GM21717 (cell line): ENCODE measurements around the gene CXCL8.

Experiments used
- ATAC-seq: cut with Tn5 transposase; IDR thresholded peaks from one replicate; pipeline ENCODE4 v1.9.1; 2021; ENCODE audit warnings: mild to moderate bottlenecking, moderate library complexity; ENCODE audit not compliant: unreplicated experiment

Gene CXCL8

DNA sequence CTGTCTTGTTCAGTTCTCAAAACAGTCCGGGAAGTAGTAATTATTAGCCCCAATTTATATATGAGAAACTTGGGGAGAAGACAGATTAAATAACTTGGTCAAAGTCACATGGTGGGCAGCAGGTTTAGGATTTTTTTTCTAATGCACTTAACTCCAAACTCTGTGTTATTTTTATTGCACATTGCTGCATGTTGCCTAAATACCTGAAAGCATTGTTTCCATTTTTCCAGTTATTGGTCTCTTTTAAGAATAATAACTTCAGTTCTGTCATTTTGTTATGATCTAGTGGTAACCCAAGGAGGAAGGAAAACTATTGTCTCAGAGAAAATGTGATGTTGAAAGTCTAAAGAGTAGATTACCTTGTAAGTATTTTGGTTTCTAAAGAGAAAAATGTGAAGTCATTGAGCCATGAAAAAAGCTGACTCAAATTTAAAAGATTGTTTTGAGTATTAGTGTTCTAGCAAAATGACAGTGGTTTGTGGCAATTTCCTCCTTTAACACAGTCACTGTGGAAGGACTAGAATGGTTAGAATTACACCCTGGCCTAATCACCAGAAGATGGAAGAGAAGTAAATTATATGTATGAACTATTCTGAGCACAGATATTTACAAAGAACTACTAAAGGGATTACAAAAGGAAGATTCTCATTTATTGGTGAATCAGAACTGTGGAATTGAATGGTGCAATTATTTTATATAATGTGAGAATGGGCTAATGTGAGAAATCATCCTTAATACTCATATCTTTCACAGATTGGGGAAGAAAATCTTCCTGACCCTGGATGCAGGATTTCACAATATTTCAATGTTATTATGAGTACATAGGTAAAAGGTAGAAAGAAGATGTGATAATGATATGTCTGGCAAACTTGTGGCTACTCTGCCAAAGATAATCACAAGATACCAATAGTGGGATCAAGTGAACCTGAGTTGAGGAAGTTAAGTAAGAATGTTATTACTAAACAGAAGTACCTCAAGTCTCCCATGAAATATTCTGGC is 21.7 kb upstream of the CXCL8 start:
- ATAC-seq: peak; percentile 89

DNA sequence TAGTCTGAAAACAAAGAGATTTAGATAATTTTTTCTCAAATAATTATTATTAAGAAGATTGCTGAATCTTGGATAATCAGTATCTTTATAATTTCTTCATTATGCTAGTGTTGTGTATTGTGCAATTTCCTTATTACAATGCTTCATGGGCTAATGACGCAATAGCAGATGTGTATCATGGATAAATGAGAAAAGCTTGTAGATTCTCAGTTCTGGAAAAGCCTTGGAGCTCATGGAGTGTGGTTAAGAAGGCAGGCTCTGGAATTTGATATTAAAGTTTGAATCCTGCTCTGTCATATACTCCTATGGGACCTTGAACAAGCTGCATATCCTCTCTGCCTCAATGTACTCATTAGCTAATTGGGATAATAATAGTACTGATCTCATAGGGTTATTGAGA is 18.9 kb upstream of the CXCL8 start:
- ATAC-seq: no peak

DNA sequence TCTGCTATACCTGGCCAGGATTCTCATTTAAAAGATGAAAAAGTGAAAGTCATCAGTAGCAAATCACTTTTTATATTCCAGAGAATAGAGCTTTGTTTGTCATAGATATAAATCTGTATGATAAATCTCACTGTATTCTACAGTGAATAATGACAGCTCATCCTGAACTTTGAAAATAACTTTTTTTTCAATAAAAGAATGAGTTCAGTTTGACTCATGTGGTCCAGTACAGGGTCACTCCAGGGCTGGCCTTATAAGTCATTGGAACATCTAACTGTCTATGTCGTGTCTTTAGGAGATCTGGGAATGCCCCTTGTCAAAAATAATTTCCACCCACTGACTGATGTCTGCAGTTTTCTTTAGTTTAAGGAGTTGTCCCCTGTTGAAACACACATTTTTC is 18.5 kb upstream of the CXCL8 start:
- ATAC-seq: no peak

DNA sequence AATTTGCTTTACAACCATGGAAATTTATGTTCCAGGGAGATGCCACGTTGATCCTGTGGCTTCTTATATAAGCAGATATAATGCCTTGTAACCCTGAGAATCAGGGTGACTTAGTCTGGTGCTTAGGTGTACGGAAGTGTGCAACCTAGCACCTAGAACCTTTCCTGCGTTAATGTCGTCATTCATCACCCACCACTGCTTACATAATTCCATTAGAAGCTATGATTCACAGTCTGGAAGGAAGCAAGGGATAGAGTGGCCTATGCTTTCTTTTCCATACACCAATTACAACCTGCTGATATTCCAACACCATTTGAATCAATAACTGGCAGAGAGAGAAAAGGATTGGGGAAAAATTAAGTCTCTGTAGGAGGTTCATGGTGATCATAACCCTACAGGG is 17.3 kb upstream of the CXCL8 start:
- no peak for ATAC-seq

DNA sequence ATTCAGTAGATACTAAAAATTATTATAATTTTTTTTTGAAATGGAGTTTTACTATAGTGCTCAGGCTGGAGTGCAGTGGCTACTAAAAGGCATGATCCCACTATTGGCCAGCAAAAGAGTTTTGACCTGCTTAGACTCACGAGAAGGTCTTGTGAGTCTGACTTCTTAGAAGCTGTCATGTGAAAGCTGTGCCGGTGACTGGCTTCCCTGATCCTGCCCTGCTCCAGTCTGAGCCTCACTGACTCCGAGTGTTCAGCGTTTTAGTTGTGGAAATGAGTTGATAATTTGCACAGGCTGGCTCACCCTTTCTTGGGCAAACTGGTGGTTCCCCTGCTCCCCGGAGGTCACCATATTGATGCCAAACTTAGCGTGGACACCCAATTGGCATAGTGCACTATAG is 16.4 kb upstream of the CXCL8 start:
- no peak for ATAC-seq

DNA sequence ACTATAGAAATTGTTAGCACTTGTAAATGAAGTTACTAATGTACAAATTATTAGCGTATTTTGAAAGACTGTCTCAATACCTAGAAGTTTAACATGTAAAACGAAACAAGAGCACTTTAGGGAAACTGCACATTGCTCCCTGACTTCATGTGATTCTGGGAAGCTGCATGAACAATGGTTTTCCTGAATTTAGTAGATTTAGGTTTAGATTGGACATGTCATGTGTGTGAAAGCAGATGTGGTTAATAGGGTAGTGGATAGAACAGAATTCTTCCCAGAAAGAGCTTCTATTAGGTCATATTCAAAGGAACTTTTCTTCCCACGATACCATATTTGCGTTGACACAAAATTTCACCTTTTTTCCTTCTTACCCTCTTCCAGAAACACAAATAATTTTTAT is 14.9 kb upstream of the CXCL8 start:
- ATAC-seq: no peak

DNA sequence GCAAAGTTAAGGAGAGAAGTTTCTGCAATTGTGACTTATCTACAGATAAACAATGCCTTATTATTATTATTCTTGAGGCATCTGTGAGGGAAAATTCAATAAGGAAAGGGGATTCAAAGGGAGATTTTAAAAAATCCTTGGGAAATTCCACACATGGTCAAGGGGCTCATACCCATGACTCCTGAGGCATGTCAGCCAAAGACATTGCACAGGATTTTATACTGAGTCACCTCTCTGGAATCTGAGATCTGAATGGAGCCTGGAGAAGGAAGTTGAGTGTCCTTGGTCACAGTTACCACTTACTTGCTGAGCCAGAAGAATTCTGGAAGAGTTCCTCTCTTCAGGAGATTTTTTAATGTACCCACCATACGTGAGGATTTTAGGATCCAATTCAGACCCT is 14.4 kb upstream of the CXCL8 start:
- ATAC-seq: no peak

DNA sequence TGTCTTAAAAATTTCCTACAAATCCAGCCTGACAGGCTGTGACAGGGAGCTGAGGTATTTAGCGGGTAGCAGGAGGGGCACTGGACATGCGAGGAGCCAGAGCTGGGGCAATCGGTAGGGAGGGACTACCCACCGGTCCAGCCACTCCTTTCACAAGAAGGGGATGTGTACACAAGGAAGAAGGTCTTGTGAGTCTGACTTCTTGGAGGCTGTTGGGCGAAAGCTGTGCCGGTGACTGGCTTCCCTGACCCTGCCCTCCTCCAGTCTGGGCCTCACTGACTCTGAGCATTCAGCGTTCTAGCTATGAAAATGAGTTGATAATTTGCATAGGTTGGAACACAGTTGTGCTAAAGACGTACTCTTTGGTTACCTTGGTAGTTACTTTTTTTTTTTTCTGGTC is 12.7 kb upstream of the CXCL8 start:
- ATAC-seq: peak; percentile 85

DNA sequence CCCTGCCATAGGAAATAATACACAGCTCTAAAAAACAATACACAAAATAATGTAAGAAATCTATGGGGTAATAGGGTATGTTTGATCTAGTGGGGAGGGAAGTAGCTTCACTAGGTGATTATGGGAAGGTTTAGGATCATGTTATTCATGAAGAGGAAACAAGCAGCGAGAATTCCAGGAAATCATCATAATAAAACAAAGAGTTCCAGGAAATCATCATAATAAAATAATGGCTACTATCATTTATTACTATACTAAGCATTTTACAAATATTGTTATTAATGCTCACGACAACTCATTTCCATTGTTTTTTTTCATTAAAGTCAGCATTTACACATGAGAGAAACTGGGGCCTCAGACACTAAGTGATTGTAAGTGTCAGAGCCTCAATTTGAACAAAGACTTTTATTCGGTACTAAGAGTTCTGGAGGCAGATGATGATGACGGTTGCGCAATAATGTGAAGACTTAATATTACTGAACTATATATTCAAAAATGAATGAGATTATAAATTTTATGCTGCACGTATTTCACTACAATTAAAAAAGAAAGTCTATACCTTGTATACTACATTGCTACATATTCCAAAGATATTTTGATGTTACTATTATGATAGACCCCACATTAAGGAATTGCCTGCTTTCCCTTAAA is 12.2 kb upstream of the CXCL8 start:
- ATAC-seq: no peak

DNA sequence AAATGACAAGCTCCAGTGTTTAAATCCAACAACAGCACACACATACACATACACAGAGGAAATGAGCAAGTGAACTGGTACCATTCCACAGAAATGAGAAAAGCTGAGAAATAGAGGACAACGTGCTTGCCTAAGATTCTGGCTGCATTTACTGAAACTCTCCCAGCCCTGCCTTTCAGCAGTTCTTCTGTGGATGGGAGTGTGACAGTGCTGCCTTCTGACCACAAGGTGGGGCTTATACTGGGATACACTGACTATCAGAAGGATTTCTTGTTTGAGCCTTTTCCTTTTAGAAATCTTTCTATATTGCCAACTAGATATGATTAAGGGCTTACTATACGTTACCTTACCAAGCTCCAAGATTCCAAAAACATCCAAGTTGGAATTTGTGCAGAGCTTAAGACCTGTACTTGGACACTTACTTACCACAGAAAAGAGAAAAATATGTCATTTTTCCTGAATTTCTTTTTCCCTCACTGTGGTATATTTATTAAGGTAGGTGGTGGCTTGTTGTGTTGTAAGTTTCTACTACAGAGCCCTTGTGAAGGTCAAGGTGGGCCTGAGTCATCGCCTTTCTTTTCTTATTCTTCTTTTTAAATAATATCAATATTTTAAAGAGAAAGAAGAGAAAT is 10.7 kb upstream of the CXCL8 start:
- ATAC-seq: peak; percentile 49

DNA sequence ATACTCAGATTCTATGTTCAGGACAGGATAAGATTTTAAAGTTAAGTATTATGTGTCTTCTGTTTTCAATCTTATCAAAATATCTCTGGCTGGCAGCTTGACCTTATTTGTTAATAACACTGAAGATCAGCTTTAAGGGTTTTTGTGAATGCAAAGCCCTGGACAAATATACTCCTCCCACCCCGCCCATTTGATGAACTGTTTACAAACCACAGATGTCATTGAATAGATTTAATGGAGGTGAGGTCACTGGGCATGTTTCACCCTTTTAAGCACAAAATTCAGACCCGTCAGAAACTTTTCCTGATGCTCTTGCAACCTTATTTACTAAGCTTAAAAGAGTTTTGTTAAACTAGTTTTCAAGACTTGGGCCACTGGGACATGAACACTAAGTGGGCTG is 10.1 kb upstream of the CXCL8 start:
- no peak for ATAC-seq

DNA sequence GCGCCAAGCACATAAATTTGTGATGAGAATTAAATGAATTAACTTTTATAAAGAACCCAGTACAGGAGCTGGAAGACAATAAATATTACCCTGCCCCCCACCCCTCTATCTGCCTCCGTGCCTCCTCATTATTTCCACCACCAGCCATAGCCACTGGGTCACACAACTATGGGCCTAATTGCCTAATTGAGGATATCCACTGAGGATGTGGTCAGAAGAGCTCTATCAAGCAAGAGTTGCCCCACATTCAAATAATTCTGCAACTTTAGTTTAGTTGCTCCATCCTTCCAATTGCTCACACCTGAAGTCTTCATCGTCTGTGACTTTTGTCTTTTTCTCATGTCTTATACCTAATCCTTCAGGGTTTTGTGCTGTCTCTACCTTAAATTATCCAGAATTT is 9.5 kb upstream of the CXCL8 start:
- no peak for ATAC-seq

DNA sequence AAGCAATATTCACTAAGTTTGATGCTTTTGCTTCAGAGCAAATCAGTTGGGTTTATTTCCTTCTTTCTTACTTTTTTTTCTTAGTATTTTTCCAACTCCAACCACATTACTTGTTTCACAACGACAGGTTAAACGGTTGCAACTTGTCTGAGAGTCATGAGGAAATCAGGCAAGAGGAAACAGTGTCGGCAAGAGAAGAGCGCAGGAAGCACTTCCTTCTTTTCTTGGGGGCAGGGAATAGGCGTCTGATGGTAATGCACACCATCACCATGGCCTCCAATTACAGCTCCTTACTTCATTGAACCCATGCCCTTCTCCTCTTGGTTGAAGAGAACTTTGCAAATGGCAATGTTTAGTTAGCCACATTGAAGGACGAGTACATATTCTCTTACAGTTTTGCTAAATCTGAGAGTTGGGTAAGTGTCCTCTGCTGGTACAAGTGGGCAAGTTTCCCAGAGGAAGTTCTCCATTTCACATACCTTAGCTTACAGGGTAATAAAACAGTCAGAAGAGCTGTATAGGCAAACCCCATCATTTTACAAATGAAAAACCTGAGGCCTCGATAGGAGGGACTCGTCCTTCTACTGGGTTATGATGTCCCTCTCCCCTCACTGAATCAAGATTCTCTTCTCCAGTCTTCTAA is 8.3 kb upstream of the CXCL8 start:
- no peak for ATAC-seq

DNA sequence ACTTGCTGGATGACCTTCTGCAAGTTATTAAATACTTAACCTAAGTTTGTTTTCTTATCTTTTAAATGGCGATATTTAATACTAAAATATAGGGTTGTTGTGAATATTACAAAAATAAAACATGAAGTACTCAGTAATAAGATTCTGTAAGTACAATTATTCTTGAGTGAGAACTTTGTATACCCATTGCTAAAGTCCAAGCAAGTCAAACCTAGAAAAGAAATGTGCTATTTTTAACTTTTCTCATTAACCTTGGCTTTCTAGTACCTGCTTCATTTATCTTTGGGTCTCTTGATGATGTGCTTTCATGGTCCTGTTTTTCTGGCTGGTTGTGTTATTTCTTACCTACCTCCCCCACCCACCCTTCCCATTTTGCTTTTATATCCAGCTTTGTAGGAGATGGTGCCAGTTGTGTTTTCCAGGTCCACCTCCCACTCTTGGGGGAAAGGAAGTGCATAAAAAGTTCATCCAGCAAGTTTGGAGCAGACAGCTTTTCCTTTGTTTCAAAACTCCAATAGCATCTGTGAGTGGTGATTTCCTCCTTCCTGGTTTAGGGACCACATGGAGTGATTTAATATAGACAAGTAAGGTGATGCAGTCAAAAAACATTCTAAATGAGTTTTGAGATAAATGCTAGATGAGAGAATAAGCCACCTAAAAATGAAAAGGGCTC is 7.5 kb upstream of the CXCL8 start:
- ATAC-seq: peak; percentile 32

DNA sequence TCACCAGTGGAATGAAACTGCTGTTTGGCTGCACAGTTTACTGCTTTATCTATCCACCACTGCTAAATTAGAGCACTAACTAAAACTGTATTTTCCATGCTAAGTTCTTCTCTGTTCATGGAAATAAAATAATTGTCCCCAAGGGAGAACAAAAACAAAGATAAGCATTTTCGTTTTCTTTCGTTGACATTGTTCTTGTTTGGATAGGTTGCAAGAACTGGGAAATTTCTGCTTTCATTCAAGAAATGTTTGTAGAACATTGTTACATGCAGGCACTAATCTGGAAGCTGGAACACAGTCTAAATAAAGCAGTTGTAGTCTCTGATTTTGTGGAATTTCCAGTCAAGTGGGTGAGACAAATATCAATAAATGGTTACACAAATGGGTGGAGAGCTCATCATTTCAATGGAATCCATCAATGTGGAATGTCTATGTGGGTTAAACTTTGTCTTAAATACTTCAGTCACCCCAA is 5.8 kb upstream of the CXCL8 start:
- ATAC-seq: no peak

DNA sequence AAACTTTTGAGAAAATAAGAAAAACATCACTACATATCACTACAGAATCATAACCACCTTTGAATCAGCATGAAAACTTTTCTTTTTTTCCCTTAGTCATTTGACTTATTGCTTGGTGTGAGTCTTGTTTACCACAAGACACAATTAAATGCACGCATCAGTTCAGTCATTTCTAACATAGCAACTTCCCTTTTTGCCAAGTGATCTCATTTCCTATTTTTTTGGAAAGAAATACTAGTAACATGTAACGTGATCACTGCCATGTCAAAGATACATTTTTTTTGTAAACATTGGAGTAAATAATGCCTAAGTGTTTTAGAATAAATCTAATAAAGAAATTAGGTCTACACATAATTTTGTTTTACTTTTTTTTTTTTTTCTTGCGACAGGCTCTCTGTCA is 5.1 kb upstream of the CXCL8 start:
- ATAC-seq: peak; percentile 84

DNA sequence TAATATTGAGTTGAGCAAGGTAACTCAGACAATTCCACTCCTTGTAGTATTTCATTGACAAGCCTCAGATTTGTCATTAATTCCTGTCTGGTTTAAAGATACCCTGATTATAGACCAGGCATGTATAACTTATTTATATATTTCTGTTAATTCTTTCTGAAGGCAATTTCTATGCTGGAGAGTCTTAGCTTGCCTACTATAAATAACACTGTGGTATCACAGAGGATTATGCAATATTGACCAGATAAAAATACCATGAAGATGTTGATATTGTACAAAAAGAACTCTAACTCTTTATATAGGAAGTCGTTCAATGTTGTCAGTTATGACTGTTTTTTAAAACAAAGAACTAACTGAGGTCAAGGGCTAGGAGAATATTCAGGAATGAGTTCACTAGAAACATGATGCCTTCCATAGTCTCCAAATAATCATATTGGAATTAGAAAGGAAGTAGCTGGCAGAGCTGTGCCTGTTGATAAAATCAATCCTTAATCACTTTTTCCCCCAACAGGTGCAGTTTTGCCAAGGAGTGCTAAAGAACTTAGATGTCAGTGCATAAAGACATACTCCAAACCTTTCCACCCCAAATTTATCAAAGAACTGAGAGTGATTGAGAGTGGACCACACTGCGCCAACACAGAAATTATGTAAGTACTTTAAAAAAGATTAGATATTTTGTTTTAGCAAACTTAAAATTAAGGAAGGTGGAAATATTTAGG is 821 bp downstream of the CXCL8 start:
- no peak for ATAC-seq

DNA sequence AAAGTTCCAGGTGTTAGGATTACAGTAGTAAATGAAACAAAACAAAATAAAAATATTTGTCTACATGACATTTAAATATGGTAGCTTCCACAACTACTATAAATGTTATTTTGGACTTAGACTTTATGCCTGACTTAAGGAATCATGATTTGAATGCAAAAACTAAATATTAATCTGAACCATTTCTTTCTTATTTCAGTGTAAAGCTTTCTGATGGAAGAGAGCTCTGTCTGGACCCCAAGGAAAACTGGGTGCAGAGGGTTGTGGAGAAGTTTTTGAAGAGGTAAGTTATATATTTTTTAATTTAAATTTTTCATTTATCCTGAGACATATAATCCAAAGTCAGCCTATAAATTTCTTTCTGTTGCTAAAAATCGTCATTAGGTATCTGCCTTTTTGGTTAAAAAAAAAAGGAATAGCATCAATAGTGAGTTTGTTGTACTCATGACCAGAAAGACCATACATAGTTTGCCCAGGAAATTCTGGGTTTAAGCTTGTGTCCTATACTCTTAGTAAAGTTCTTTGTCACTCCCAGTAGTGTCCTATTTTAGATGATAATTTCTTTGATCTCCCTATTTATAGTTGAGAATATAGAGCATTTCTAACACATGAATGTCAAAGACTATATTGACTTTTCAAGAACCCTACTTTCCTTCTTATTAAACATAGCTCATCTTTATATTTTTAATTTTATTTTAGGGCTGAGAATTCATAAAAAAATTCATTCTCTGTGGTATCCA is 1.6 kb downstream of the CXCL8 start:
- ATAC-seq: no peak

DNA sequence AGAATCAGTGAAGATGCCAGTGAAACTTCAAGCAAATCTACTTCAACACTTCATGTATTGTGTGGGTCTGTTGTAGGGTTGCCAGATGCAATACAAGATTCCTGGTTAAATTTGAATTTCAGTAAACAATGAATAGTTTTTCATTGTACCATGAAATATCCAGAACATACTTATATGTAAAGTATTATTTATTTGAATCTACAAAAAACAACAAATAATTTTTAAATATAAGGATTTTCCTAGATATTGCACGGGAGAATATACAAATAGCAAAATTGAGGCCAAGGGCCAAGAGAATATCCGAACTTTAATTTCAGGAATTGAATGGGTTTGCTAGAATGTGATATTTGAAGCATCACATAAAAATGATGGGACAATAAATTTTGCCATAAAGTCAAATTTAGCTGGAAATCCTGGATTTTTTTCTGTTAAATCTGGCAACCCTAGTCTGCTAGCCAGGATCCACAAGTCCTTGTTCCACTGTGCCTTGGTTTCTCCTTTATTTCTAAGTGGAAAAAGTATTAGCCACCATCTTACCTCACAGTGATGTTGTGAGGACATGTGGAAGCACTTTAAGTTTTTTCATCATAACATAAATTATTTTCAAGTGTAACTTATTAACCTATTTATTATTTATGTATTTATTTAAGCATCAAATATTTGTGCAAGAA is 2.3 kb downstream of the CXCL8 start:
- ATAC-seq: no peak
